ENCODE measurements around the gene ADAMTS20.

ADAMTS20 gene

DNA sequence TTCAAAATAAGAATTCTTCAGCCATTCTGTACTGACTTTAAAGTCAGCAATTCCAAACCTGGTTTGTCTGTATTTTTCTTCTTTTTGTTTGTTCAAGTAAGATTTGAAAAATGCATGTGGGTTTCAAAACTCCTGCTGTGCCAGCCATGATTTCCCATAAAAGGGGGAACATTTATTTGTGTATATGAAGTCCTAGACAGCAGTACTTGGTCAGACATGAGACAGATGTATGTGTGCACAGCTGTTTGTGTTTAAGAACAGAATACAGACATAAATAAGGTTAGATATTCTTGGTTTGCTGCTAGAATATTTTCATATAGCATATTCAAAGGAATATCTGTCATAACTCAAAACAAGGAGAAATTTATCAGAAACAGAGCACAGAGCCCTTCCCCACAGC lies 236.0 kb downstream of the ADAMTS20 start:
- Mint-ChIP-seq H3K4me3 (no peak overlapping the region), H3K27ac (peak overlapping the region; percentile 79), H3K27me3 (ENCODE audit: low read depth, poor library complexity) (no peaks in the 10 kb centered on the region), H3K36me3 (ENCODE audit: low read depth) (peaks cover 2% of the 10 kb centered on the region), H3K4me1 (peaks cover 33% of the 10 kb centered on the region), H3K9me3 (no peaks in the 10 kb centered on the region)
- no peak for DNase-seq
- TF ChIP-seq, protein P1, sequence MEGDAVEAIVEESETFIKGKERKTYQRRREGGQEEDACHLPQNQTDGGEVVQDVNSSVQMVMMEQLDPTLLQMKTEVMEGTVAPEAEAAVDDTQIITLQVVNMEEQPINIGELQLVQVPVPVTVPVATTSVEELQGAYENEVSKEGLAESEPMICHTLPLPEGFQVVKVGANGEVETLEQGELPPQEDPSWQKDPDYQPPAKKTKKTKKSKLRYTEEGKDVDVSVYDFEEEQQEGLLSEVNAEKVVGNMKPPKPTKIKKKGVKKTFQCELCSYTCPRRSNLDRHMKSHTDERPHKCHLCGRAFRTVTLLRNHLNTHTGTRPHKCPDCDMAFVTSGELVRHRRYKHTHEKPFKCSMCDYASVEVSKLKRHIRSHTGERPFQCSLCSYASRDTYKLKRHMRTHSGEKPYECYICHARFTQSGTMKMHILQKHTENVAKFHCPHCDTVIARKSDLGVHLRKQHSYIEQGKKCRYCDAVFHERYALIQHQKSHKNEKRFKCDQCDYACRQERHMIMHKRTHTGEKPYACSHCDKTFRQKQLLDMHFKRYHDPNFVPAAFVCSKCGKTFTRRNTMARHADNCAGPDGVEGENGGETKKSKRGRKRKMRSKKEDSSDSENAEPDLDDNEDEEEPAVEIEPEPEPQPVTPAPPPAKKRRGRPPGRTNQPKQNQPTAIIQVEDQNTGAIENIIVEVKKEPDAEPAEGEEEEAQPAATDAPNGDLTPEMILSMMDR (IDR thresholded peaks at IDR 0.05), result no peak

DNA sequence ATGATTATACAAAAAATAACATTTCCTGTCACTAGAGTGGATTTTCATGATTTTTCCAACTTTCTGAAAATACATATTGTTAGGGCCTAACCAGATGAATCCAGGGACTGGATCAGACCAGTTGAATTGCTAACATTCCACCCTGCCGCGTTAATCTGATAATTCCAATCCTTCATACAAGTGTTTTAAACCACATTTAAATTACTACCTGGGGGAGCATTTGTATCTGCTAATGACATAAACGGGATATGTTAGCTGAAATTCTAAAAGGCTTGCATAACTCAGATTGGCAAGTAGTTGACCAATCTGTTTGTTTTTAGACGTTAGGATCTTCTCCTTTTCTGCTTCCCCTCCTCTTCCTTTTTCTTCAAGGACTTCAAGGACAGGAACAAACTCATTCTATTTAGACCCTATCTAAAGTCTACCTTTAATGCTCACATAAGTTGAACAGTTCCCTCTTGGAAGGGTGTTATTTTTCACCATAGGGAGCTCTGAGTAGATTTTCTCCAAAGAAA lies 239.0 kb downstream of the ADAMTS20 start:
- Mint-ChIP-seq H3K36me3 (ENCODE audit: low read depth) (peaks cover 7% of the 10 kb centered on the region), H3K9me3 (no peaks in the 10 kb centered on the region), H3K27me3 (ENCODE audit: low read depth, poor library complexity) (no peaks in the 10 kb centered on the region), H3K27ac (no peak overlapping the region), H3K4me1 (peaks cover 43% of the 10 kb centered on the region), H3K4me3 (no peak overlapping the region)
- no peak for DNase-seq
- TF ChIP-seq, protein P1 (IDR thresholded peaks at IDR 0.05), result no peak

DNA sequence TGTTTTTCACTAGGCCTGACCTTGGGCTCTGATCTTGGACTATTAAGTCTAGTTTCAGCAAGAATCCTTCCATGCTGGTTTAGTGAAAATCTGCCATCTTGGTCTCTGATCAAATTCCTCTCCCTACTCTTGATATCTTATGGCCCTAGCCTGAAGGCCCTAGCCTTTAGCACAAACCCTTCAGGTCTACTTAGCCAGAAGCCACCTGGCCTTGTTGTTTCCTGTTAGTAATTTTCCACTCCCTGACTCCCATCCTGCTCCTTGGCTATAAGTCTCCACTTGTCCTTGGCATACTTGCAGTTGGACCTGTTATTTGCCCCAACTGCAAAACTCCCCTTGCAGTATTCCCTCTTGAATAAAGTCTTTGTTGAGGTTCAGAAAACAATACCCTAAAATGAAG lies 241.4 kb downstream of the ADAMTS20 start:
- TF ChIP-seq, protein P1 (IDR thresholded peaks at IDR 0.05), result no peak
- no peak overlapping the region for H3K4me3 Mint-ChIP-seq
- H3K27ac Mint-ChIP-seq, result no peak overlapping the region

DNA sequence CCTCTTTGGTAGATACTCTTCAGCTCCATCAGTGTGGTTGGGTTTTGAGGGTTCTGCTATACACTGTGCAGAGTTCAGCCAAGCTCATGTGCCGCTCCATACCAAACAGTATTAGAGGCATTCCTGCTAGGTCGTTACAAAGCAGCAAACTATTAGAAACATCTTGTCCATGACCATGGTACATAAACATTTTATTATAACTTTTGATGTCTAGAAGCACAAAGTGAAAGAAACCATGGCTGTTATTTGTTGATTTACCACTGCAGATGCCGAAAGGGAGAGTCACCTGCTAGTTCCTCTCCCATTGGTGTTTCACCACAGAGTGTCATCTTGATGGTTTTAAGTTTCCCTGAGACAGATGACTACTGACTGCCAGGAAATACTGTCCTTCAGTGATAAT lies 242.0 kb downstream of the ADAMTS20 start:
- Mint-ChIP-seq H3K27me3 (ENCODE audit: low read depth, poor library complexity) (no peaks in the 10 kb centered on the region), H3K27ac (no peak overlapping the region), H3K4me3 (no peak overlapping the region), H3K9me3 (no peaks in the 10 kb centered on the region), H3K36me3 (ENCODE audit: low read depth) (peaks cover 7% of the 10 kb centered on the region), H3K4me1 (peaks cover 18% of the 10 kb centered on the region)
- DNase-seq, result no peak
- TF ChIP-seq, protein P1 (IDR thresholded peaks at IDR 0.05), result no peak

More for the DNA sequence above, 241.4 kb downstream of the ADAMTS20 start:
- DNase-seq, result no peak
- Mint-ChIP-seq H3K4me1 (peaks cover 18% of the 10 kb centered on the region), H3K9me3 (no peaks in the 10 kb centered on the region), H3K36me3 (ENCODE audit: low read depth) (peaks cover 7% of the 10 kb centered on the region), H3K27me3 (ENCODE audit: low read depth, poor library complexity) (no peaks in the 10 kb centered on the region)

DNA sequence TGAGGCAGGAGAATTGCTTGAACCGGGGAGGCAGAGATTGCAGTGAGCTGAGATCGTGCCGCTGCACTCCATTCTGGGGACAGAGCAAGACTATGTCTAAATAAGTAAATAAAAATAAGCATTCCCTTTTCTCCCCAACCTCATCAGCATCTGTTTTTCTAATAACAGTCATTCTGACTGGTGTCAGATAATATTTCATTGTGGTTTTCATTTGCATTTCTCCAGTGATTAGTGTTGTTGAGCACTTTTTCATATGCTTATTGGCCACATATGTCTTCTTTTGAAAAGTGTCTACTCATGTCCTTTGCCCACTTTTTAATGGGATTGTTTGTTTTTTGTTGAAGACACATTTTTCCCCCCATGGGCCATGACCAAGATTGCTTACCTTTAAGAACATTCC lies 243.2 kb downstream of the ADAMTS20 start:
- peaks cover 18% of the 10 kb centered on the region for H3K4me1 Mint-ChIP-seq
- DNase-seq, result no peak
- TF ChIP-seq, protein P1 (IDR thresholded peaks at IDR 0.05), result no peak
- H3K9me3 Mint-ChIP-seq, result no peaks in the 10 kb centered on the region
- H3K27ac Mint-ChIP-seq, result no peak overlapping the region
- peaks cover 3% of the 10 kb centered on the region for H3K27me3 Mint-ChIP-seq (ENCODE audit: low read depth, poor library complexity)
- no peak overlapping the region for H3K4me3 Mint-ChIP-seq
- peaks cover 7% of the 10 kb centered on the region for H3K36me3 Mint-ChIP-seq (ENCODE audit: low read depth)

DNA sequence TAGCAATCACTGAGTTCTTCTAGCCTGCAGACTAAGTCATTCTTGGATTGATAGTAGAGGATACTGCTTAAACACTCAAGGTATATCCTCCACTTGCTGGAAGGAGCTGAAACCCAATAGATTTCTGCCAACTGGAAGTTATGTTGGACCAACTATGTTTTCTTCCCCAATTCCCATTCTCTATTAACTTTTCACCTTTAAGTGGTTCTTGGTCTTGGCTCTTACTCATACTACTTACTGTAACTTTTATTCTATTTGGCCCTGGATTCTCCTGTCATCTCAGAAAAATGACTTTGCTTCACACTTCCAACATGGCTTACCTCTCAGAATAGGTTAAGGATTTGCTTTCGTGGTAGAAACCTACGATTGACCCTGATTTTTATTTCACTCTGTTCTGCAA lies 244.9 kb downstream of the ADAMTS20 start:
- peaks cover 3% of the 10 kb centered on the region for H3K27me3 Mint-ChIP-seq (ENCODE audit: low read depth, poor library complexity)
- H3K4me3 Mint-ChIP-seq, result no peak overlapping the region
- TF ChIP-seq, protein P1 (IDR thresholded peaks at IDR 0.05), result no peak
- H3K36me3 Mint-ChIP-seq (ENCODE audit: low read depth), result peaks cover 7% of the 10 kb centered on the region
- H3K4me1 Mint-ChIP-seq, result peaks cover 18% of the 10 kb centered on the region
- DNase-seq, result no peak
- H3K9me3 Mint-ChIP-seq, result peaks cover 6% of the 10 kb centered on the region
- no peak overlapping the region for H3K27ac Mint-ChIP-seq
